HCT116 (cell line): ENCODE data around the gene WDR64. TPM values are rescaled to one million over a fixed set of nuclear protein-coding genes. Genes with fewer than 3 reads are reported as not detected.

Source experiments
- ATAC-seq: fragments of 200-7000 bp; cut with Tn5 transposase; 2 replicates; pipeline ENCODE4 v1.9.1; 2020; ENCODE audit warnings: mild to moderate bottlenecking, moderate library complexity
- BruUV-seq: library from RNA; stranded (reverse); fragments of 400-500 nt; replicated peaks from 2 replicates; lab custom pipeline; 2021; lab: Mats Ljungman, UMichigan
- CTCF ChIA-PET: fragments of 300-600 bp; sonication (Branson Sonifier 250); formaldehyde crosslinking; loops from one replicate; lab custom pipeline; 2021; ENCODE audit warnings: antibody characterized with exemption; lab: Charles Lee
- POLR2A ChIA-PET: fragments of 300-600, 350-600 bp; sonication (Branson Sonifier 250); formaldehyde crosslinking; loops from one replicate; lab custom pipeline; 2021; ENCODE audit warnings: antibody characterized with exemption; lab: Charles Lee
- RAD21 ChIA-PET, 2 experiments: fragments of 300-600 bp; sonication (Branson Sonifier 250); formaldehyde crosslinking; loops; one replicate each; lab custom pipeline; 2023; ENCODE audit warnings: low total read pairs in 2 of 2; ENCODE audit not compliant: uncharacterized antibody in 2 of 2, unreplicated experiment in 2 of 2, low non-redundant PET in 1 of 2; lab: Charles Lee
- DNase-seq: peaks from one replicate; pipeline ENCODE4 v3.0.0-alpha.2; 2010; ENCODE audit warnings: low read depth, low spot score
- H2AFZ ChIP-seq: fragments of 200-600 bp; shearing (Covaris generic), sonication (generic); 2 replicates; pipeline ENCODE4 v1.6.1; 2017; ENCODE audit warnings: low read depth, mixed run types, mixed read lengths, antibody characterized with exemption, low read length; ENCODE audit not compliant: poor library complexity, severe bottlenecking
- H3K27ac ChIP-seq: 2 replicates; pipeline ENCODE4 v1.5.1; 2012; ENCODE audit warnings: low read depth, low read length
- H3K27me3 ChIP-seq: fragments of 200-600 bp; sonication (generic); 2 replicates; pipeline ENCODE4 v1.6.1; 2016; ENCODE audit warnings: mixed run types, low read length, mixed read lengths; ENCODE audit not compliant: insufficient read depth
- H3K36me3 ChIP-seq, 2 experiments: fragments of 200-500 bp in 1 of 2; fragments of 200-600 bp in 1 of 2; sonication (Bioruptor generic) in 1 of 2; sonication (generic) in 1 of 2; 2 replicates each; pipeline versions ENCODE4 v1.5.1 to v1.6.1; 2014 to 2016; ENCODE audit warnings: low read length in 2 of 2, inconsistent platforms in 1 of 2, mixed read lengths in 1 of 2, mixed run types in 1 of 2; ENCODE audit not compliant: insufficient read depth in 2 of 2, control insufficient read depth in 1 of 2
- H3K4me1 ChIP-seq, 2 experiments: fragments of 200-600 bp in 1 of 2; sonication (generic) in 1 of 2; 2 replicates each; pipeline versions ENCODE4 v1.5.1 to v1.6.1; 2012 to 2017; ENCODE audit warnings: low read length in 2 of 2, inconsistent platforms in 1 of 2, mild to moderate bottlenecking in 1 of 2, mixed read lengths in 1 of 2, mixed run types in 1 of 2, moderate library complexity in 1 of 2; ENCODE audit not compliant: insufficient read depth in 2 of 2, control insufficient read depth in 1 of 2
- H3K4me2 ChIP-seq: fragments of 200-600 bp; sonication (generic); 2 replicates; pipeline ENCODE4 v1.6.1; 2017; ENCODE audit warnings: mixed run types, low read length, mixed read lengths
- H3K4me3 ChIP-seq, 2 experiments: fragments of 200-600 bp in 1 of 2; sonication (generic) in 1 of 2; replicated peaks in 1 of 2; 2 replicates each; pipeline ENCODE4 v1.5.1; 2011 to 2016; ENCODE audit warnings: low read length in 2 of 2, control low read depth in 1 of 2, low read depth in 1 of 2, mild to moderate bottlenecking in 1 of 2, mixed read lengths in 1 of 2, mixed run types in 1 of 2
- H3K79me2 ChIP-seq: fragments of 200-600 bp; sonication (generic); 2 replicates; pipeline ENCODE4 v1.6.1; 2017; ENCODE audit warnings: mild to moderate bottlenecking, mixed run types, low read length, moderate library complexity, mixed read lengths; ENCODE audit not compliant: insufficient read depth
- H3K9ac ChIP-seq: fragments of 200-600 bp; sonication (generic); 2 replicates; pipeline ENCODE4 v1.6.1; 2016; ENCODE audit warnings: low read length, mixed read lengths
- H3K9me2 ChIP-seq: fragments of 200-600 bp; sonication (generic), shearing (Covaris generic); 2 replicates; pipeline ENCODE4 v1.6.1; 2017; ENCODE audit warnings: mixed run types, mild to moderate bottlenecking, moderate library complexity; ENCODE audit not compliant: insufficient read depth
- H3K9me3 ChIP-seq, 2 experiments: fragments of 200-500 bp in 1 of 2; fragments of 200-600 bp in 1 of 2; sonication (Bioruptor generic) in 1 of 2; sonication (generic) in 1 of 2; 2 replicates each; pipeline ENCODE4 v1.6.1; 2014 to 2017; ENCODE audit warnings: low read length in 2 of 2, mixed read lengths in 2 of 2, inconsistent platforms in 1 of 2, low read depth in 1 of 2, mild to moderate bottlenecking in 1 of 2, mixed run types in 1 of 2, moderate library complexity in 1 of 2; ENCODE audit not compliant: control insufficient read depth in 1 of 2, insufficient read depth in 1 of 2
- H4K20me1 ChIP-seq: fragments of 200-600 bp; sonication (generic), shearing (Covaris generic); 2 replicates; pipeline ENCODE4 v1.6.1; 2017; ENCODE audit warnings: mixed run types, mild to moderate bottlenecking, moderate library complexity; ENCODE audit not compliant: insufficient read depth
- CEBPB ChIP-seq: IDR thresholded peaks from 2 replicates; pipeline ENCODE4 v1.6.1; 2012; ENCODE audit warnings: low read depth
- EZH2phosphoT487 ChIP-seq: fragments of 200-600 bp; IDR thresholded peaks from 2 replicates; pipeline ENCODE4 v1.6.1; 2018; ENCODE audit warnings: antibody characterized with exemption, borderline replicate concordance
- FOSL1 ChIP-seq: IDR thresholded peaks from 2 replicates; pipeline ENCODE4 v1.6.1; 2012; ENCODE audit warnings: low read depth
- JUND ChIP-seq: IDR thresholded peaks from 2 replicates; pipeline ENCODE4 v1.6.1; 2012
- POLR2A ChIP-seq: IDR thresholded peaks from 2 replicates; pipeline ENCODE4 v1.7.0; 2011; ENCODE audit warnings: borderline replicate concordance; ENCODE audit not compliant: insufficient read depth, insufficient read length; ENCODE audit errors: extremely low read depth
- SIN3A ChIP-seq: IDR thresholded peaks from 2 replicates; pipeline ENCODE4 v1.6.1; 2012; ENCODE audit warnings: low read depth
- SP1 ChIP-seq: IDR thresholded peaks from 2 replicates; pipeline ENCODE4 v1.6.1; 2012; ENCODE audit warnings: low read depth
- SRF ChIP-seq: IDR thresholded peaks from 2 replicates; pipeline ENCODE4 v1.6.1; 2012; ENCODE audit warnings: low read depth
- TCF7L2 ChIP-seq: IDR thresholded peaks from 2 replicates; pipeline ENCODE4 v1.7.0; 2011; ENCODE audit warnings: borderline replicate concordance, inconsistent platforms; ENCODE audit not compliant: insufficient read depth, insufficient read length; ENCODE audit errors: extremely low read depth
- YY1 ChIP-seq: IDR thresholded peaks from 2 replicates; pipeline ENCODE4 v1.6.1; 2011; ENCODE audit warnings: low read length, low read depth, moderate library complexity, mild to moderate bottlenecking; ENCODE audit not compliant: insufficient replicate concordance; ENCODE audit errors: extremely low read depth
- ZFX ChIP-seq: fragments of 450-650 bp; IDR thresholded peaks from 2 replicates; pipeline ENCODE4 v1.6.1; 2017
- ZNF274 ChIP-seq: fragments of 200-500 bp; sonication (Bioruptor generic); IDR thresholded peaks from 2 replicates; pipeline ENCODE4 v1.6.1; 2014; ENCODE audit warnings: mild to moderate bottlenecking, low read depth, low read length, inconsistent platforms
- intact Hi-C: fragments of 100-400 bp; cut with micrococcal nuclease; formaldehyde crosslinking; loops from 2 replicates; pipeline ENCODE4 v1.10.0; 2022
- total RNA-seq: library from RNA; stranded (reverse); gene quantifications from one replicate; pipeline ENCODE4 v1.2.1, GENCODE V29; 2021; ENCODE audit not compliant: unreplicated experiment
- TF ChIP-seq, protein P1 (sequence below): IDR thresholded peaks from 2 replicates; pipeline ENCODE4 v1.6.1; 2011; ENCODE audit warnings: mild to moderate bottlenecking, low read length, moderate library complexity; ENCODE audit not compliant: insufficient replicate concordance; ENCODE audit errors: extremely low read depth
- TF ChIP-seq, protein P2 (sequence below): IDR thresholded peaks from 2 replicates; pipeline ENCODE4 v1.6.1; 2012; ENCODE audit warnings: low read depth
- TF ChIP-seq, protein P3 (sequence below), 3 experiments: fragments of 200-600 bp in 1 of 3; sonication (generic) in 1 of 3; IDR thresholded peaks in 2 of 3; conservative IDR thresholded peaks in 1 of 3; 2 replicates each; pipeline ENCODE4 v1.5.1; 2012 to 2017; ENCODE audit warnings: low read depth in 2 of 3, low read length in 2 of 3, antibody characterized with exemption in 1 of 3, borderline replicate concordance in 1 of 3, control low read depth in 1 of 3, mild to moderate bottlenecking in 1 of 3, mixed read lengths in 1 of 3, mixed run types in 1 of 3, moderate library complexity in 1 of 3; ENCODE audit not compliant: insufficient read depth in 1 of 3

The WDR64 gene
- total RNA-seq, 1 experiment from 2014 or later = not detected

DNA sequence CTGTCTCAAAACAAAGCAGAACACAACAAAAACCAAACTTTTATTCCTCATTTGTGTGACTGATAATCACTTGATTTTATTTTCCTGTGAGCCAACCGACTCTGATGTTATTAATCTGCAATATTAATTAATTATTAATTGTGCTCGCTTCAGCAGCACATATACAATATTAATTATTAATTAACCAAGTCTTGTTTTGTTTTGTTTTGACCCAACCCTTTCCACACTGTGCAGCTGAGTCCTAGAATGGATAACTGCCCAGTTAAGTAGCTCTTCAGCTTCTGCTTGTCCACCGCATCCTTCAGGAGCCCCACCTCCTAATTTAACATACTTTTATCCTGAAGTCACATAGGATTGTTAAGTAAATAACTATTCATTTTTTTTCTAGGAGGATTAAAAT is 148.6 kb downstream of the WDR64 start (continued):
- TF ChIP-seq, protein P1, sequence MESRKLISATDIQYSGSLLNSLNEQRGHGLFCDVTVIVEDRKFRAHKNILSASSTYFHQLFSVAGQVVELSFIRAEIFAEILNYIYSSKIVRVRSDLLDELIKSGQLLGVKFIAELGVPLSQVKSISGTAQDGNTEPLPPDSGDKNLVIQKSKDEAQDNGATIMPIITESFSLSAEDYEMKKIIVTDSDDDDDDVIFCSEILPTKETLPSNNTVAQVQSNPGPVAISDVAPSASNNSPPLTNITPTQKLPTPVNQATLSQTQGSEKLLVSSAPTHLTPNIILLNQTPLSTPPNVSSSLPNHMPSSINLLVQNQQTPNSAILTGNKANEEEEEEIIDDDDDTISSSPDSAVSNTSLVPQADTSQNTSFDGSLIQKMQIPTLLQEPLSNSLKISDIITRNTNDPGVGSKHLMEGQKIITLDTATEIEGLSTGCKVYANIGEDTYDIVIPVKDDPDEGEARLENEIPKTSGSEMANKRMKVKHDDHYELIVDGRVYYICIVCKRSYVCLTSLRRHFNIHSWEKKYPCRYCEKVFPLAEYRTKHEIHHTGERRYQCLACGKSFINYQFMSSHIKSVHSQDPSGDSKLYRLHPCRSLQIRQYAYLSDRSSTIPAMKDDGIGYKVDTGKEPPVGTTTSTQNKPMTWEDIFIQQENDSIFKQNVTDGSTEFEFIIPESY = no peak
- TF ChIP-seq TCF7L2 (no peak), SRF (no peak), ZFX (no peak)

DNA sequence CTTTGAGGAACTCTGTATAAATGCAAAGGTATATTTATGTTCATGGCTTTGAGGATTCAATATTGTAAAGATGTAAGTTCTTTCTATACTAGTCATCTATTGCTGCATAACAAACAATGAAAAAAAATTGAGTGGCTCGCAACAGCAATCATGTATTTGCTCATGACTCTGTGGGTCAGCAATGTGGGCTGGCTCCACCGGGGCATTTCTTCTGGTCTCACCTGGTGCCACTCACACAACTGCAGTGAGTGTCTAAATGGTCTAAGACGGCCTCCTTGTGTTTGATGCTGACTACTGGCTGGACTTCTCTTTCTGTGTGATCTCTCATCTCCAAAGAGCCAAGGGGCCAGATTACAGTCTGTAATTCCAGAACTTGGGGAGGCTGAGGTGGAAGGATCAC is 150.8 kb downstream of the WDR64 start:
- DNase-seq (no peak), ATAC-seq (no peak)
- Histone ChIP-seq H3K36me3 (no peaks in the 10 kb centered on the region), H3K79me2 (no peaks in the 10 kb centered on the region), H3K9me3 (no peaks in the 10 kb centered on the region), H3K27me3 (no peaks in the 10 kb centered on the region), H3K9me2 (no peaks in the 10 kb centered on the region), H3K9ac (no peak overlapping the region), H2AFZ (no peak overlapping the region), H3K27ac (no peak overlapping the region), H3K4me2 (no peak overlapping the region), H3K4me1 (peaks cover 0 to 4% of the 10 kb centered on the region in 2 experiments; a peak in 1 of 4 replicates), H4K20me1 (no peaks in the 10 kb centered on the region), H3K4me3 (no peak overlapping the region)
- intact Hi-C loops = no loop called here
- BruUV-seq = no TSS peak
- ChIA-PET CTCF (no interaction called here), RAD21 (no interaction called here), POLR2A (no interaction called here)
- TF ChIP-seq, protein P2, sequence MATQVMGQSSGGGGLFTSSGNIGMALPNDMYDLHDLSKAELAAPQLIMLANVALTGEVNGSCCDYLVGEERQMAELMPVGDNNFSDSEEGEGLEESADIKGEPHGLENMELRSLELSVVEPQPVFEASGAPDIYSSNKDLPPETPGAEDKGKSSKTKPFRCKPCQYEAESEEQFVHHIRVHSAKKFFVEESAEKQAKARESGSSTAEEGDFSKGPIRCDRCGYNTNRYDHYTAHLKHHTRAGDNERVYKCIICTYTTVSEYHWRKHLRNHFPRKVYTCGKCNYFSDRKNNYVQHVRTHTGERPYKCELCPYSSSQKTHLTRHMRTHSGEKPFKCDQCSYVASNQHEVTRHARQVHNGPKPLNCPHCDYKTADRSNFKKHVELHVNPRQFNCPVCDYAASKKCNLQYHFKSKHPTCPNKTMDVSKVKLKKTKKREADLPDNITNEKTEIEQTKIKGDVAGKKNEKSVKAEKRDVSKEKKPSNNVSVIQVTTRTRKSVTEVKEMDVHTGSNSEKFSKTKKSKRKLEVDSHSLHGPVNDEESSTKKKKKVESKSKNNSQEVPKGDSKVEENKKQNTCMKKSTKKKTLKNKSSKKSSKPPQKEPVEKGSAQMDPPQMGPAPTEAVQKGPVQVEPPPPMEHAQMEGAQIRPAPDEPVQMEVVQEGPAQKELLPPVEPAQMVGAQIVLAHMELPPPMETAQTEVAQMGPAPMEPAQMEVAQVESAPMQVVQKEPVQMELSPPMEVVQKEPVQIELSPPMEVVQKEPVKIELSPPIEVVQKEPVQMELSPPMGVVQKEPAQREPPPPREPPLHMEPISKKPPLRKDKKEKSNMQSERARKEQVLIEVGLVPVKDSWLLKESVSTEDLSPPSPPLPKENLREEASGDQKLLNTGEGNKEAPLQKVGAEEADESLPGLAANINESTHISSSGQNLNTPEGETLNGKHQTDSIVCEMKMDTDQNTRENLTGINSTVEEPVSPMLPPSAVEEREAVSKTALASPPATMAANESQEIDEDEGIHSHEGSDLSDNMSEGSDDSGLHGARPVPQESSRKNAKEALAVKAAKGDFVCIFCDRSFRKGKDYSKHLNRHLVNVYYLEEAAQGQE = no peak
- no peak for TF ChIP-seq SP1
- TF ChIP-seq, protein P3, sequence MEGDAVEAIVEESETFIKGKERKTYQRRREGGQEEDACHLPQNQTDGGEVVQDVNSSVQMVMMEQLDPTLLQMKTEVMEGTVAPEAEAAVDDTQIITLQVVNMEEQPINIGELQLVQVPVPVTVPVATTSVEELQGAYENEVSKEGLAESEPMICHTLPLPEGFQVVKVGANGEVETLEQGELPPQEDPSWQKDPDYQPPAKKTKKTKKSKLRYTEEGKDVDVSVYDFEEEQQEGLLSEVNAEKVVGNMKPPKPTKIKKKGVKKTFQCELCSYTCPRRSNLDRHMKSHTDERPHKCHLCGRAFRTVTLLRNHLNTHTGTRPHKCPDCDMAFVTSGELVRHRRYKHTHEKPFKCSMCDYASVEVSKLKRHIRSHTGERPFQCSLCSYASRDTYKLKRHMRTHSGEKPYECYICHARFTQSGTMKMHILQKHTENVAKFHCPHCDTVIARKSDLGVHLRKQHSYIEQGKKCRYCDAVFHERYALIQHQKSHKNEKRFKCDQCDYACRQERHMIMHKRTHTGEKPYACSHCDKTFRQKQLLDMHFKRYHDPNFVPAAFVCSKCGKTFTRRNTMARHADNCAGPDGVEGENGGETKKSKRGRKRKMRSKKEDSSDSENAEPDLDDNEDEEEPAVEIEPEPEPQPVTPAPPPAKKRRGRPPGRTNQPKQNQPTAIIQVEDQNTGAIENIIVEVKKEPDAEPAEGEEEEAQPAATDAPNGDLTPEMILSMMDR (IDR thresholded peaks at IDR 0.05 in 2 of 3, conservative IDR thresholded peaks at IDR 0.05 in 1 of 3; ENCODE audit: borderline replicate concordance in 1 of 3, insufficient read depth in 1 of 3, low read depth in 2 of 3, low read length in 2 of 3) = no peak
- TF ChIP-seq FOSL1 = no peak
- TF ChIP-seq SIN3A = no peak
- TF ChIP-seq CEBPB = no peak
- TF ChIP-seq EZH2phosphoT487 = no peak
- TF ChIP-seq JUND = no peak
- TF ChIP-seq ZNF274 = no peak
- TF ChIP-seq YY1 = no peak
- no peak for TF ChIP-seq POLR2A
